Dedifferentiated amniotic fluid mesenchymal stem cell (primary cell): ENCODE measurements around the gene CYTH3.
"Not testable (repeated sequence)": the region's sequence is repeated elsewhere in the genome, so short reads cannot be mapped to it uniquely, and the experiment has no call there.

Source experiments
- DNase-seq: peaks from one replicate; pipeline ENCODE4 v3.0.0-alpha.2; 2016; ENCODE audit errors: extremely low spot score

CYTH3 gene

GRCh38 chr7:6153646-6154541, 118.5 kb downstream of the CYTH3 start:
- DNase-seq = no peak

- DNase-seq = no peak
Observed at GRCh38 chr7:6151994-6152735, 120.3 kb downstream of the CYTH3 start.

GRCh38 chr7:6151527-6151926, 120.9 kb downstream of the CYTH3 start:
- DNase-seq = not testable (repeated sequence)

- DNase-seq = no peak
Observed at GRCh38 chr7:6149996-6150395, 122.4 kb downstream of the CYTH3 start.

- DNase-seq = no peak
Observed at GRCh38 chr7:6148724-6149360, 123.6 kb downstream of the CYTH3 start.

GRCh38 chr7:6147627-6148026, 124.8 kb downstream of the CYTH3 start:
- no peak for DNase-seq

GRCh38 chr7:6146666-6147065, 125.8 kb downstream of the CYTH3 start:
- DNase-seq = no peak

GRCh38 chr7:6143997-6144396, 128.4 kb downstream of the CYTH3 start:
- no peak for DNase-seq

GRCh38 chr7:6142871-6143380, 129.5 kb downstream of the CYTH3 start:
- no peak for DNase-seq

- no peak for DNase-seq
Observed at GRCh38 chr7:6139189-6139996, 133.0 kb downstream of the CYTH3 start.

GRCh38 chr7:6136475-6136874, 135.9 kb downstream of the CYTH3 start:
- DNase-seq = no peak

- DNase-seq = no peak
Observed at GRCh38 chr7:6133249-6133648, 139.2 kb downstream of the CYTH3 start.

- no peak for DNase-seq
Observed at GRCh38 chr7:6130007-6130587, 142.3 kb downstream of the CYTH3 start.

- DNase-seq = no peak
Observed at GRCh38 chr7:6128205-6128604, 144.2 kb downstream of the CYTH3 start.

- DNase-seq = no peak
Observed at GRCh38 chr7:6127110-6127490, 145.3 kb downstream of the CYTH3 start.

- DNase-seq = no peak
Observed at GRCh38 chr7:6123843-6124242, 148.6 kb downstream of the CYTH3 start.

- no peak for DNase-seq
Observed at GRCh38 chr7:6121141-6121540, 151.3 kb downstream of the CYTH3 start.

- no peak for DNase-seq
Observed at GRCh38 chr7:6117533-6117932, 154.9 kb downstream of the CYTH3 start.

- no peak for DNase-seq
Observed at GRCh38 chr7:6116211-6116610, 156.2 kb downstream of the CYTH3 start.
